OCI-LY1 (cell line): ENCODE results near the gene OLR1.
"Not testable (repeated sequence)": the region's sequence is repeated elsewhere in the genome, so short reads cannot be mapped to it uniquely, and the experiment has no call there.

Source experiments
- H2AFZ ChIP-seq: fragments of 200-600 bp; sonication (generic), shearing (Covaris generic); 2 replicates; pipeline ENCODE4 v1.6.0; 2014; ENCODE audit warnings: antibody characterized with exemption, mild to moderate bottlenecking, low read length
- H3F3A ChIP-seq: fragments of 200-600 bp; sonication (generic), shearing (Covaris generic); 2 replicates; pipeline ENCODE4 v1.6.0; 2014; ENCODE audit warnings: mild to moderate bottlenecking, antibody characterized with exemption, low read length, moderate library complexity; ENCODE audit not compliant: insufficient read depth
- H3K27ac ChIP-seq: fragments of 200-600 bp; sonication (generic); 2 replicates; pipeline ENCODE4 v1.5.1; 2014; ENCODE audit warnings: low read length, mixed run types, mild to moderate bottlenecking, low read depth; ENCODE audit not compliant: poor library complexity, severe bottlenecking
- H3K27me3 ChIP-seq: fragments of 200-600 bp; sonication (generic); 2 replicates; pipeline ENCODE4 v1.6.0; 2014; ENCODE audit warnings: antibody characterized with exemption, mild to moderate bottlenecking, low read length, moderate library complexity; ENCODE audit not compliant: insufficient read depth
- H3K36me3 ChIP-seq: fragments of 200-600 bp; sonication (generic); 2 replicates; pipeline ENCODE4 v1.6.1; 2014; ENCODE audit warnings: mild to moderate bottlenecking, antibody characterized with exemption, low read length, moderate library complexity, mixed read lengths; ENCODE audit not compliant: insufficient read depth
- H3K4me1 ChIP-seq: fragments of 200-600 bp; sonication (generic); 2 replicates; pipeline ENCODE4 v1.5.1; 2014; ENCODE audit warnings: mild to moderate bottlenecking, low read length, moderate library complexity; ENCODE audit not compliant: insufficient read depth, severe bottlenecking
- H3K4me2 ChIP-seq: fragments of 200-600 bp; sonication (generic), shearing (Covaris generic); 2 replicates; pipeline ENCODE4 v1.6.1; 2014; ENCODE audit warnings: low read length
- H3K4me3 ChIP-seq: fragments of 200-600 bp; sonication (generic); 2 replicates; pipeline ENCODE4 v1.5.1; 2014; ENCODE audit warnings: low read length, low read depth, mild to moderate bottlenecking, mixed read lengths; ENCODE audit not compliant: poor library complexity, severe bottlenecking
- H3K79me2 ChIP-seq: fragments of 200-600 bp; shearing (Covaris generic); 2 replicates; pipeline ENCODE4 v1.6.1; 2016; ENCODE audit warnings: mixed run types, low read length, mixed read lengths; ENCODE audit not compliant: insufficient read depth
- H3K9ac ChIP-seq: fragments of 200-600 bp; sonication (generic), shearing (Covaris generic); 2 replicates; pipeline ENCODE4 v1.6.1; 2014; ENCODE audit warnings: mild to moderate bottlenecking, low read length, mixed read lengths
- H3K9me2 ChIP-seq: fragments of 200-600 bp; sonication (generic), shearing (Covaris generic); 2 replicates; pipeline ENCODE4 v1.6.1; 2014; ENCODE audit warnings: low read depth, mild to moderate bottlenecking, low read length, mixed read lengths
- H3K9me3 ChIP-seq: fragments of 200-600 bp; shearing (Covaris generic); 2 replicates; pipeline ENCODE4 v1.6.1; 2014; ENCODE audit warnings: low read length, mixed read lengths
- H4K20me1 ChIP-seq: fragments of 200-600 bp; sonication (generic), shearing (Covaris generic); 2 replicates; pipeline ENCODE4 v1.6.0; 2016; ENCODE audit warnings: mild to moderate bottlenecking, low read length; ENCODE audit not compliant: insufficient read depth
- EZH2 ChIP-seq: fragments of 200-600 bp; sonication (generic), shearing (Covaris generic); IDR thresholded peaks from 2 replicates; pipeline ENCODE4 v1.8.0; 2017; ENCODE audit warnings: borderline replicate concordance, mixed run types, mild to moderate bottlenecking, antibody characterized with exemption, low read length, moderate library complexity, mixed read lengths
- TF ChIP-seq, protein P1 (sequence below): fragments of 200-600 bp; sonication (generic), shearing (Covaris generic); IDR thresholded peaks from 2 replicates; pipeline ENCODE4 v1.5.1; 2017; ENCODE audit warnings: mild to moderate bottlenecking, antibody characterized with exemption, low read length, moderate library complexity, mixed read lengths

The OLR1 gene

GRCh38 chr12:10189653-10190052, 17.7 kb upstream of the OLR1 start:
- Histone ChIP-seq H3K27ac (no peak overlapping the region), H2AFZ (no peak overlapping the region)

DNA sequence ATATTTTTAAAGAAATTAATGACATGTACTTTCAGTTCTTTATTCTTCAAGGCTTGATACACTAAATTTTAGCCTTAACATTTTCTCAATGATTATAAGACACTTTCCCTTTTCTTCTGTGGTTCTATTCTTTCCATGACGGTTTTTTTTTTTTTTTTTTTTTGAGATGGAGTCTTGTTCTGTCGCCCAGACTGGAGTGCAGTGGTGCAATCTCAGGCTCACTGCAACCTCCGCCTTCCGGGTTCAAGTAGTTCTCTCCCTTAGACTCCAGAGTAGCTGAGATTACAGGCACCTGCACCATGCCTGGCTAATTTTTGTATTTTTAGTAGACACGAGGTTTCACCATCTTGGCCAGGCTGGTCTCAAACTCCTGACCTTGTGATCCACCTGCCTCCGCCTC, 15.0 kb upstream of the OLR1 start:
- H2AFZ ChIP-seq, H3K4me3 ChIP-seq, H3K4me1 ChIP-seq, H3K4me2 ChIP-seq, H3K9me3 ChIP-seq, H4K20me1 ChIP-seq, H3K27me3 ChIP-seq, H3K36me3 ChIP-seq, H3K27ac ChIP-seq, H3K9ac ChIP-seq, H3F3A ChIP-seq, H3K79me2 ChIP-seq, H3K9me2 ChIP-seq: not testable (repeated sequence)

More at GRCh38 chr12:10189653-10190052, 17.7 kb upstream of the OLR1 start:
- H3K27me3 ChIP-seq, result no peaks in the 10 kb centered on the region; the same call in 1 of the 2 replicates
- H3F3A ChIP-seq, result no peaks in the 10 kb centered on the region
- H3K9me3 ChIP-seq, result no peaks in the 10 kb centered on the region
- no peak overlapping the region for H3K9ac ChIP-seq
- H3K4me1 ChIP-seq, result peaks cover 2% of the 10 kb centered on the region
- no peaks in the 10 kb centered on the region for H3K9me2 ChIP-seq
- no peaks in the 10 kb centered on the region for H3K79me2 ChIP-seq
- no peak overlapping the region for H3K4me2 ChIP-seq
- TF ChIP-seq, protein P1, sequence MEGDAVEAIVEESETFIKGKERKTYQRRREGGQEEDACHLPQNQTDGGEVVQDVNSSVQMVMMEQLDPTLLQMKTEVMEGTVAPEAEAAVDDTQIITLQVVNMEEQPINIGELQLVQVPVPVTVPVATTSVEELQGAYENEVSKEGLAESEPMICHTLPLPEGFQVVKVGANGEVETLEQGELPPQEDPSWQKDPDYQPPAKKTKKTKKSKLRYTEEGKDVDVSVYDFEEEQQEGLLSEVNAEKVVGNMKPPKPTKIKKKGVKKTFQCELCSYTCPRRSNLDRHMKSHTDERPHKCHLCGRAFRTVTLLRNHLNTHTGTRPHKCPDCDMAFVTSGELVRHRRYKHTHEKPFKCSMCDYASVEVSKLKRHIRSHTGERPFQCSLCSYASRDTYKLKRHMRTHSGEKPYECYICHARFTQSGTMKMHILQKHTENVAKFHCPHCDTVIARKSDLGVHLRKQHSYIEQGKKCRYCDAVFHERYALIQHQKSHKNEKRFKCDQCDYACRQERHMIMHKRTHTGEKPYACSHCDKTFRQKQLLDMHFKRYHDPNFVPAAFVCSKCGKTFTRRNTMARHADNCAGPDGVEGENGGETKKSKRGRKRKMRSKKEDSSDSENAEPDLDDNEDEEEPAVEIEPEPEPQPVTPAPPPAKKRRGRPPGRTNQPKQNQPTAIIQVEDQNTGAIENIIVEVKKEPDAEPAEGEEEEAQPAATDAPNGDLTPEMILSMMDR, result no peak
- TF ChIP-seq EZH2, result no peak
- no peaks in the 10 kb centered on the region for H3K36me3 ChIP-seq
- no peaks in the 10 kb centered on the region for H4K20me1 ChIP-seq
- H3K4me3 ChIP-seq, result no peak overlapping the region

DNA sequence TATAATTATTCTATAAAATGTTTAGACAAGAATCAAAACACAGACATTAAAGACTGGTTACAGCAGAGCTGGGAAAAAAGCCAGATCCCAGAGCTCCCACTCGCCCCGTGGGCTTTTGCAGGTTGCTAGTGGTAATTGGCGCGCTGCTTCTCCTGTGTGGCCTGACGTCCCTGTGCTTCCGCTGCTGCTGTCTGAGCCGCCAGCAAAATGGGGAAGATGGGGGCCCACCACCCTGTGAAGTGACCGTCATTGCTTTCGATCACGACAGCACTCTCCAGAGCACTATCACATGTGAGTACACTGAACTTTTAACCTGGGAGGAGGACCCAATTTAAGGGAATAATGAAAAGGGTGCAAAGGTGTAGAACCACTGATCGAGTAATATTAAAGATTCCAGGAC, 14.4 kb upstream of the OLR1 start:
- Histone ChIP-seq H3F3A (no peaks in the 10 kb centered on the region), H3K9me3 (no peaks in the 10 kb centered on the region)

More for the DNA sequence above, 14.4 kb upstream of the OLR1 start:
- Histone ChIP-seq H3K36me3 (no peaks in the 10 kb centered on the region), H3K9me2 (no peaks in the 10 kb centered on the region), H3K4me2 (no peak overlapping the region), H3K4me1 (no peaks in the 10 kb centered on the region), H2AFZ (no peak overlapping the region), H3K27ac (no peak overlapping the region), H4K20me1 (no peaks in the 10 kb centered on the region), H3K79me2 (no peaks in the 10 kb centered on the region), H3K4me3 (no peak overlapping the region), H3K27me3 (0 out of 2 replicates have a peak, but pooled peaks cover 4% of the 10 kb centered on the region), H3K9ac (no peak overlapping the region)
- TF ChIP-seq EZH2, result no peak
- TF ChIP-seq, protein P1, result no peak
